Mucosa of gallbladder (tissue), 1 donor: ENCODE results near the gene ADH5. TPM values are rescaled to one million over a fixed set of nuclear protein-coding genes. Genes with fewer than 3 reads are reported as not detected.
"Not testable (repeated sequence)": the region's sequence is repeated elsewhere in the genome, so short reads cannot be mapped to it uniquely, and the experiment has no call there.

ENCODE experiments used
- DNase-seq: peaks from one replicate; pipeline ENCODE4 v3.0.0-alpha.2; 2020; ENCODE audit warnings: low spot score
- total RNA-seq: library from RNA; stranded (reverse); gene quantifications from one replicate; pipeline ENCODE4 v1.2.1, GENCODE V29; 2021
- donor health status: DM: no; HTN: no; CAD: no.

The ADH5 gene
- 130 TPM for total RNA-seq

DNA sequence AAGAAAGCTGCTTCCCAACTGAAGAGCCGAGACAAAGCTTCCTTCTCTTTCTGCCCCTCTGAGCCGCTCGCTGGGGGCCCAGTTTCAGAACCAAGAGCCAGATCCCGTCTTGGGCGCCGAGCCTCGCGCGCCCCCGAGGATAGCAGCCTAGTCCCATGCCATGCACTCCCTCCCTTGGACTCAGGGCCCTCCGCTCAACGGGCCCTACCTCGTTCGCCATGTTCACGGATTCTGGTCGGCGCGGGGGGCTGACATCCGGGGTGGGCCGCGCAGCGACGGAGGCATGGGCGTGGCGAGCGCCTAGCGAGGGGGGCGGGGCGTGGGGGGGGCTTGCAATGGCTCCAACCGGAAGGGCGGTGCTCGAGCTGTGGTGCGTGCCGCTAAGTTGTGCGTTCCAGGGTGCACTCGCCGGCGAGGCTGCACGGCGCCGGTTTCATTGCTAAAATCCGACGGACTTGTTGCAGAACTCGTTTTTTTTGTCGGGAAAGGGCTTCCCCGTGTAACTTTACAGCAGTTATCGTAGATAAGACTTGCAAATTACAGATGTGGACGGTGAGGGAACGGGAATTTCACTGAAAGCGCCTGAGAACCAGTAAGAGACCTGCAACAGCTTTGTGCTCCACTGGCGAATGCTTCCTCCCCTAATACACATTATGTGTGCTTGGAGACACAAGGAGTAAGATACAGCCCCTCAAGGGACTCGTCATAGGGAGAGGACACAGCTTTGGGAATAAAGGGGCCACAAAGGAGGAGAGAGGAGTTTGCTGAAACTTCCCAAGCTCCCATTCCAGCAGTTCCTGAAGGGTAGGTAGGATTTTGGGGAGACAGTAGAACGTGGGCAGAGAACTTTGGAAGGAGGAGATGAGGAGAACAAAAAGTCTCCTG, at the start of gene ADH5:
Gene ADH5, minus strand, starts transcription at position 308 of the 885 bp plus-strand sequence. Its CDS starts 88 bp downstream, at position 220.
- DNase-seq: peak; percentile 84

DNA sequence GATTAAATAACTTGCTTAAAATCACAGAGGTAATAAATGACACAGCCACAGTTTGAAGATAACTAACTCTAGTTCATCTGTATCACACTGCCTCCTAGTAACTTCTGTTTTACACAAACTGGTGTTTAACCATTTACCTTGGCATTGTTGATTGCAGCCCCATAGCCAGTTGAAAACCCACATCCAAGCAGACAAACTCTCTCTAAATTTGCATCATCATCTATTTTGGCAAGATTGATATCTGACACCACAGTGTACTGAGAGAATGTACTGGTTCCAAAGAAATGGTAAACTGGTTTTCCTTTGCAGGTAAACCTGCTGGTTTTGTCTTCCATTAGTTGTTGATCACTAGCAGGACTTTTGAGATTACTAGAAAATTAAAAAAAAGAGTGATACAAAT, 47.7 kb upstream of the ADH5 start:
- no peak for DNase-seq

DNA sequence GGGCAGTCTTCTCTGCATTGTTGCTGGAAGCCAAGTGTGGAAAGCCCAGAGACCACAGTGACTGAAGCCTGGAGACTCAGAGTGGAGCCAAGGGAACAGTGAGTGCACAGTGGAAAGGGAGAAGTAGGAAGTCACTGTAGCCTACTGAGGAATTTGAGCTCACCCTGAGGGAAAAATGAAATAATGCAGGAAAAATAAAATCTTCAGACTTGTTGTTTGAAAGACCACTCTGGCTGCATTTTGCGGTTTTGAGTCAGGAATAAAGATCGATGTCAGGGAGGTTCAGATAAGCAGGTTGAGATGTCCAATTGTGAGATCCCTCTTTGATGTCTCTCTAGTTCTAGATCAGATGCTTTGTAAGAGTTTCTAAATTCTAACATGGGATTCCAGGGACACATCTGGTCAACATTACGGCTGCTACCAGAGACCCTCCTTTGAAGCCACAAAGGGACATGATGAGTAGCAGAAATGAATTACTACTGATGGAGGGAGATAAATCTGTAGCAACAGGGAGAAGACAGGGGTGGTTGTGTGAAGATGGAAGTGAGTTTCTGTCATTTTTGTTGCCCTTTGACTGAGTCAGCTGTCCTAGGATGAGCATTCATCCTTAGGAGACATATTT, 47.1 kb upstream of the ADH5 start:
- DNase-seq: no peak

DNA sequence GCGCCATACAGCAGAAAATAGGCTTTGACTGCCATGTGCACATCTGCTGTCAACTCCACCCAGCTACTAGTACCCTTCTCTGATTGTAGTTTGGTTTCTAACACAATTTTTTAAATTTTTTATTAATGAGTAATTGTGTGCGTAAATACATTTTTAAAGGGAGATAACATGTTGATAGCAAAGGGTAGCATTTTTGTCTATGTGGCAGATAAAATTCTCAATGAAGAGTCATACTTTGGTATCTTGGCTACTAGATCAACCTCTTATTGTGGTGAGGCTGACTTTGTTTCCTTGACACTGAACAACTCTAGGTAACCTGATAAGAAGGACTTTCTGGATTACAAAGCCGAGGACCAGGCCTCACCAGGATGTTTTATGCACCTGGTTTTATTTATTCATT, 46.0 kb upstream of the ADH5 start:
- DNase-seq: no peak

DNA sequence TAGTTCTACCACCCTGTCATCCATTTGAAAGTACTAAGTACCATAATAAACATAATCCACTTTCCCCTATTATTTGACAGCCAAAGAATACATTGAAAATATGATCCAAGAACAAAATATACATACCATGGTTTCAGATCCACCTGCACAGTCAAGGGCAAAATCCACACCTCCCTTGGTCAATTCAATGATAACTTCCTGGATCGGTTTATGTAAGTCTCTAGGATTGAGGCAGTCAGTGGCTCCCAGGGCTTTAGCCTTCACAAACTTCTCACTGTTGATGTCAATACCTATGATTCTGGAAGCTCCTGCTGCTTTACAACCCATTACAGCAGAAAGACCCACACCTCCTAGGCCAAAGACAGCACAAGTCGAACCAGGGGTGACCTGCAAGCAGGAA, 42.8 kb upstream of the ADH5 start:
- DNase-seq: no peak

DNA sequence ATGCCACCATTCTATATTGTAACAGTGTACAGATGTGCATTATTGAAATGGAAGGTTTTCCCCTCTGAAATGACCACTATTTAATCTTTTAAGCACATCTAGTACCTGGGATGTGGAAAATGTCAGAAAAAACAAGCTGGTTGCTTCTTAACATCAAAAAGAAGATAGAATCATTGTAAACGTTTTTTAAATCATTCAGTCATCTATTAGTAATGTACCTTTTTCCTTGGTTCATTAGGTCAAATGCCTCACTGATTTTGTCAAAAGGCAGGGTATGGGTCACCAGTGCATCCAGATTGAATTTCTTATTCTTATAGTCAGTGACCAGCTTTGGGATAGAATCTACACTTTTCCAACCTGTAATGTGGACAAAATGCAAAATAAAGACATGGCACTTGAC, 37.8 kb upstream of the ADH5 start:
- no peak for DNase-seq

DNA sequence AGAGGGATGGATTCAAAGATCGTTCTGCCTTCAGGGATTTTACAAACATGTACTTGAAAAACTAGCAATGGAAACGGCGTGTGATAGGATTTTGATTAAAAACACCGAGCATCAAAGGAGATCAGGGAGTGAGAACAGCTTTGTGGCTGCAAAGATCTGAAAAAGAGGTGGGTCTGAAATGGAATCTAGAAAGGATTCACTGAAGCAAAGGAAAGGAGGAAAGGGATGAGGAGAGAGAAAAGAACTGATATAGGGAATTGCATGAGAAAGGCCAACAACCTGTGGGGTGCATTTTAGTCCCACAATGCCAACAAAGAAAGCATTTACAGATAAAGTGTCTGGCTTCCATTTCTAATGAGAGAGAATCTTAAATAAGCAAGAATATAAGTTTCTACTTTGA, 32.4 kb upstream of the ADH5 start:
- no peak for DNase-seq

DNA sequence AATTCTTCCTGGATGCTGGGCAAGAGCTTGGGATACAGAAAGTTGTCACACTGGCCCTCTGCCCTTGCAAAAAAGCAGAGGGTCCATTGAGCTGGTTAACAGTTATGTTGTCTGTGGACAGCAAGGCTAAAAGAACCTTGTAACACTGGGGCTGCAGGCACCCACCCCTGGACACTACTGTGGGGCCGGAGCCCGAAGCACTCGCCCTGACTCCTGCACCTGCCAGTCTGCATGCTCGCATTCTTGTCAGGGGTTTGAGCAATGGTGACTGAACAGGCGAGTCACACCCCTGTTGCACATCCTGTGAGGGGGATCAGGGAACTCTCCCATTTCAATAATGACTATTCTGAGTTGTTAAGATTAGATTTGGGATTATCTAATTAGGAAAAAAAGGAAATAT, 31.9 kb upstream of the ADH5 start:
- DNase-seq: no peak

DNA sequence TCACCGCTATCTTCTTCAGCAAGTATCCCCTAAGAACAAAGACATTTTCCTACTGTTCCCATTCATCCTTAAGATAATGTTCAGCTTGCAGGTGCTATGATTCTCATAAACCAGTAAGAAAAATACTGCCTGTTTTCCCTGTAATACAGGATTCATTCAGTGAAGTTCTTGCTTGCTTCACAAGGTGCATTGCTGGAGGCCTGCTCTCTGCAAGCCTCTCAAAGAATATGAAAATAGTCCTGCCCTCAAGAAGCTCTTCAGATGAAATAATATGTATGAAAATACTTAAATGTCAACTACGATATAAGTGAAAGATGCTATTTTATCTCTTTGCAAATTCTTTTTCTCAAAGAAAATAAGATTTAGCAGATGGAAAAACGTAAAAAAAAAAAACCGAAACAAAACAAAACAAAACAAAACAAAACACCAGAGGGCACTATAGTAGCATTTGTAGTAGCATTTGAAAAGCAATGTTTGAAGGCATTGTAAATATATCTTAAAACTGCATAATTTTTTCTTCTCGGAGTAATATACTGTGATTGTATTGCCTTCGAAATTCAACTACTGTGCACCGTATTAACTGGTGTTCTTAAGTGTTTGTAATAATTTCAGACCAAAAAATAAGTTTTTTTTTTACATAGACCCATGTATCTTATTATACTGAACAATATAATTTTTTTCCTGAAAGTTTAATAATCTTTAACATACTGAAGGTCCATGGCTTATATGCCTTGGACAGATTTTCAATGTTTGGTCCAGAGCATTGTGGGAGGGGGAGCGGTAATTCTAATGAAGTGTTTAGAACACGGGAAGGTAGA, 29.5 kb upstream of the ADH5 start:
- DNase-seq: no peak

DNA sequence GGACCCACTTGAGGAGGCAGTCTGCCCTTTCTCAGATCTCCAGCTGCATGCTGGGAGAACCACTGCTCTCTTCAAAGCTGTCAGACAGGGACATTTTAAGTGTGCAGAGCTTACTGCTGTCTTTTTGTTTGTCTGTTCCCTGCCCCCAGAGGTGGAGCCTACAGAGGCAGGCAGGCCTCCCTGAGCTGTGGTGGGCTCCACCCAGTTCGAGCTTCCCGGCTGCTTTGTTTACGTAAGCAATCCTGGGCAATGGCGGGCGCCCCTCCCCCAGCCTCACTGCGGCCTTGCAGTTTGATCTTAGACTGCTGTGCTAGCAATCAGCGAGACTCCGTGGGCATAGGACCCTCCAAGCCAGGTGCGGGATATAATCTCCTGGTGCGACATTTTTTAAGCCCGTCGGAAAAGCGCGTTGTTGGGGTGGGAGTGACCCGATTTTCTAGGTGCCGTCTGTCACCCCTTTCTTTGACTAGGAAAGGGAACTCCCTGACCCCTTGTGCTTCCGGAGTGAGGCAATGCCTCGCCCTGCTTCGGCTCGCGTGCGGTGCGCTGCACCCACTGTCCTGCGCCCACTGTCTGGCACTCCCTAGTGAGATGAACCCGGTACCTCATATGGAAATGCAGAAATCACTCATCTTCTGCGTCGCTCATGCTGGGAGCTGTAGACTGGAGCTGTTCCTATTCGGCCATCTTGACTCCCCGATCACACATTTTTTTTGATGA, 28.7 kb upstream of the ADH5 start:
- DNase-seq: not testable (repeated sequence)

DNA sequence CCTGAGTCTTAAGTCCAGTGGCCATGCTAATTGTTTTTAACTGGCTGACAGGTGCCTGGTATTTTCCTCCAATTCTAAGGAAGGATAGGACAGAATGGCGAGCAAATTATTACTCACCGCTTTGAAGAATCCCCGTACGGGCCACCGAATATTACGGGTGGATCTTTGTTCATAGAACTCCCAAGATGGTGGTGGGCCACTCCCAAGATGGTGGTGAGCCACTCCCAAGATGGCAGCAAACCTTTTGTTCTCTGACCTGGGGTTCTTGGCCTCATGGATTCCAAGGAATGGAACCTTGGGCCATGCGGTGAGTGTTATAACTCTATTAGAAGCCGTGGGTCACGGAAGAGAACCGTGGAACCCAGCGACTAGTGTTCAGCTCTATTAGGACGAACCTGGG, 20.7 kb upstream of the ADH5 start:
- not testable (repeated sequence) for DNase-seq

DNA sequence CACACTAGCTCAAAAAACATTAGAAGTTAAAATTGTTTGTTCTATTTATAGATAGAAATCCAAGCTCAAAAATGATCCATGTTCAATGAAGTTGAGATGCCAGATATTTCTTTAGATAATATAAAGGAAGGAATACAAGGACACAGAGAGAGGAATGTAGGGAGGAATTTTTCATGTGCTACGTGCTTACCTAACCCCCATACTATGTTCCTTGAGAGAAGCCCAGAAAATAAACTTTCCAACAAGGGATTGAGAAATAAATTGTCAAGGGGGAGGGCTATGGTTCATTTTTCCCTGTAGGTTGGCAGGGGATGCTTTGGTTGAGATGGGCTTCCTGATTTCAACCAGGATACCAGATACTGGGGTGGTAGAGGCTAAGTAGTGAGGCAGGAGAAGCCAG, 15.6 kb upstream of the ADH5 start:
- DNase-seq: no peak

DNA sequence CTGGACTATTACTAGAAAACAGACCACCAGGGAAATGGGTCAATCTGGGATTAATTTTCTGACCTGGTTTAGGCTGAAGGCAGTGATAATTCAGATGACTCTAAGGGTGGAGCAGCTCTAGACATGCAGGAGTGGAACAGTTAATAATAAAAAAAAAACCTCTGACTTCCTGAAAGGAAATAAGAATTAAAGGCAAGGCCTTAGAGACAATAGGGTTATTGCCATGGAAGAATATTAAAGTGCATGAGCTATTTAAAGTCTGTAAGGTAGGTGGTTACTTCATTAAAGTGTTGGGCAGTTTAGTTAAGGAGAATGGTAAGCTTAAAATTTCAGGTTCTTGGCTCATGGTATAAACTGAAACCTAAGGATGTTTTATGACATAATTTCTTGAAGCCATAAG, 14.6 kb upstream of the ADH5 start:
- no peak for DNase-seq

DNA sequence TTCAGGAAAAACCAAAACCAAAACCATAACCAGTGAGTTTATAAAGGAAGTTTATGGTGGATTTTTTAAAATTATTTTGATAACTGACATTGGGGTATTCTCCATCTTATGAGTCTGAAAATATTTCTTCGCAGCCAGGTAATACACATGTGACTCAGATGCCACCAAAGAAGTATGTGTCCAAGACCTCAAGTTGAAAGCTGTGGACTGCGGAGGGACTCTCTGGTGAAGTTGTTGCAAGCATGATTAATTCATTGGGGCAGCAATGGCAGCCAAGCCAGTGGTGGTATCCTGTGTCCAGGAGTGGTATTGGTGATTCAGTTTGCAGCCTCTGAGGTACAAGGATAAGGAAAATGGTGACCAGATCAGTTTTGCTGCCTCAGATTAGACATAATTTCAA, 14.0 kb upstream of the ADH5 start:
- no peak for DNase-seq

DNA sequence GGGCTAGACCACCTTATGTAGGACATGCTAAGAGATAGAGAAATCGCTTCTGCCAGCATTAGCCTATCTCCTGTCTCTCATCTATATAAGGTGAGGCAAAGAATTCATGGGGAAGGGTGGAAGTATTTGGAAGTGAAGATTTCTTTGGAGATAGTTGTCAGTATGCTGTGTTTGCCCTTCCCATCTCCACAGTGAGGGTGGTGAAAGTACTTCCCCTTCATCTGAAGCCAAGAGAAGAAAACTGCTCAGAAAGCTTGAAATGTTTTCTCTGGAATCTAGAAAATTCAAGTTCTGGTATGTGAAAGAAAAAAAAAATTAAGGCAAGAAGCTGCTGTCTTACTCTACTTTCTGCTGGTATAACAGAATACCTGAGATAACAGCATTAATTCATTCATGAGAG, 12.3 kb upstream of the ADH5 start:
- DNase-seq: no peak

DNA sequence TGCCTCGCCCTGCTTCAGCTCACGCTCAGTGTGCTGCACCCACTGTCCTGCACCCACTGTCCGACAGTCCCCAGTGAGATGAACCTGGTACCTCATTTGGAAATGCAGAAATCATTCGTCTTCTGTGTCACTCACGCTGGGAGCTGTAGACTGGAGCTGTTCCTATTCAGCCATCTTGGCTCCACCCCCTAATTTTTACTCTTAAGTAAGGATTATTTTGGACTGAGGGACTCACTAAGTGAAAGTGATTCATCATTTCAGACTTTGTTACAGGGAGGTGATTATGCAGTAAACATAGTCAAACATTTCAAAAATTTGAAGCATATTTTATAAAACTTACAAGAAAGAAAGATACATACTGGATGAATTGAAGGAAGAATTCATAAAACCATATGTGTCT, 11.2 kb upstream of the ADH5 start:
- not testable (repeated sequence) for DNase-seq

DNA sequence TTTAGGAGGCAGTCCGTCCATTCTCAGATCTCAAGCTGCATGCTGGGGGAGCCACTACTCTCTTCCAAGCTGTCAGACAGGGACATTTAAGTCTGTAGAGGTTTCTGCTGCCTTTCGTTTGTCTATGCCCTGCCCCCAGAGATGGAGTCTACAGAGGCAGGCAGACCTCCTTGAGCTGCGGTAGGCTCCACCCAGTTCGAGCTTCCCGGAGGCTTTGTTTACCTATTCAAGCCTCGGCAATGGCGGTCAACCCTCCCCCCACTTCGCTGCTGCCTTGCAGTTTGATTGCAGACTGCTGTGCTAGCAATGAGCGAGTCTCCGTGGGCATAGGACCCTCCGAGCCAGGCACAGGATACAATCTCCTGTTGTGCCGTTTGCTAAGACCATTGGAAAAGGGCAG, 10.7 kb upstream of the ADH5 start:
- DNase-seq: no peak

DNA sequence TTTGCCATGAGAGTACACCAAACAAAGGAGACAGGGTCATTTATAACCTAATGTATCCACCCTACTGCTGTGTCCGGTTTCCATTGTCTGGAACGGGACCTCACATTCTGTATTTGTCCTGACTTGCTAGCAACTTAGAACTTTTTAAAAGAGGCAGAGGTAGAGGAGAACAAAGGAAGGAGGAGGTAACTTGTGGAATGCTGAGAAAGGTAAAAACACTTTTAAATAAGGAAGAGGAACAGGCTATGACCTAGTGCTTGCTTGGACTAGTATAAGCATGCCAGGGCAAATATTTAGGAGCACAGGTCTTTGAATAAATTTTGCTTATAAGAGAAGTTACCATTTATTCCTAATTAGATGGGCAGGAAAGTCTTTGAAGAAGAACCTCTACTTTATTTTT, 3.3 kb upstream of the ADH5 start:
- not testable (repeated sequence) for DNase-seq

DNA sequence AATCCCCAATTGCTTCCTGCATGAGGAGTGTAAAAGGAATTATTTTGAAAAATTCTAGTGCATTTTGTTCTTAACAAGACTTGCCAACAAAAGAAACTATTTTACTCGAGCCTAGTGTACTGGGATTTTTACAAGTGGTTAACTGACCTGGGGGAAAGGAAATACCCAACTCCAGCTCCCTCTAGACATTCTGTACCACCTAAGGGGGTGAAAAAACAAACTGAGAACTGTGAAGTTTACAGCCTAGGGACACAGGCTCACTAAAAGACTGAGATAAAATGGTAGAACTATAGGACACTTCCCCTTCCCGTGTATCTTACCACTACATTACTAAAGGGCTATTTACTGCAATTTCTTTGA, 2.6 kb upstream of the ADH5 start:
- DNase-seq: no peak

DNA sequence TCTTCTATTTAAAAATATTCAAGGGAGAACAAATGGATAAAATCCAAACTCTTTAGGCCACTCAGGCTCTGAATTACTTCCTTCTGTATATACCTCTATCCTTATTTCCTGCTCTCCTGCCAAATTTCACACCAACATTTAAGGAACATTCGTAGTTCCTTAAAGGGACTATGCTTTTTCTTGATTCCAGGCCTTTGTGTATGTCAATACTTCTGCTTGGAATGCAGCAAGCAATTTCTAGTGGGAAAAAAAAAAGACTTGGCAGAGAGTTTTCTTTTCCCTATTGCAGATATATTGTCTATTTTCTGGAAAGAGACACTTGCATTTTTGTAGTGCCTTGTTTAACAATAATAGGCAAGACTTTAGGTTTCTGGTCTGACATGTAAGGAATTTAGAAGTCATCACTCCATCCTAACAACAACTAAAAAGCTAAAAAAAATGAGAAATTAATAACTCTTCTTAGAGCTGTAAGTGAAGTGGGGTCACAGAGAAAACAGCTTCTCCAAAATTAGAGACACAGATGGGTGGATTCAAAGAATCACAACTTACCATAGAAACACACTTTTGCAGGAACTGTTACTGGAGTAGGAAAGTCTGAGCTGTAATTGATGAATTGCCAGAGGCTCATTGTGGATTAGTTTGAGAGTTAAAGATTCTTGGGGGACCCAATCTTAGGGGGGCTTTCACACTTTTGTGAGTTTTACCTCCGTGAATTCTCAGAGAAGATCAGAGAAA, 2.1 kb upstream of the ADH5 start:
- no peak for DNase-seq

DNA sequence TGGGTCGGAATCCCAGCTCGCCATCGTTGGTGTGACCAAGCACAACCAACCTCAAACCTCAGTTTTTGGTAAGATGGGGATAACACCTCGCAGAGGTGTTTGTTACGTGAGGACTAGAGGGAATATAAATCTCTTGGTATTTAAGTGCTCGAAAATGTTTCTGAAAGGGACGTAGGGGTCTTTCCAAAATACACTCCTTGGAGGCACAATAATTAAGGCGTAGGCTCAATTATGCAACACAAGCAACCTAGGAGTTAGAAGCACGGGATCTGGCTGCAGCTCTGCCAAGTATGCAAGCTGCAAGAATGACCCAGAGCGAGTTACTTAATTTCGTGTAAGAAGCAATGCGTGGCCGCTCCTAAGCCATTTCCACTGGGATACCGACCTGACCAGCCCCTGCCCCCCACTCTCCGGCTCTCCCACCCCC, 552 bp downstream of the ADH5 start:
- DNase-seq: peak; percentile 76
